Activated B cell treated with CpG ODN at 0.5 μM for 24 hours (primary cell): ENCODE data around the gene RAB3IL1. TPM values are rescaled to one million over a fixed set of nuclear protein-coding genes. Genes with fewer than 3 reads are reported as not detected.

Experiments used
- ATAC-seq: fragments of 200-7000 bp; cut with Tn5 transposase; one replicate; pipeline ENCODE4 v1.10.0; 2021; ENCODE audit warnings: low read depth, mild to moderate bottlenecking, moderate library complexity
- CTCF ChIA-PET: fragments of 350-600 bp; sonication (Branson Sonifier 250); formaldehyde crosslinking; loops from one replicate; lab custom pipeline; 2021; ENCODE audit warnings: antibody characterized with exemption; lab: Charles Lee
- POLR2A ChIA-PET: fragments of 350-600 bp; sonication (Branson Sonifier 250); formaldehyde crosslinking; loops from one replicate; lab custom pipeline; 2021; ENCODE audit warnings: antibody characterized with exemption; lab: Charles Lee
- DNase-seq: peaks from one replicate; pipeline ENCODE4 v3.0.0; 2022
- H3K27ac Mint-ChIP-seq: one replicate; pipeline ENCODE4 v1.8.0; 2020; ENCODE audit warnings: mixed read lengths
- H3K27me3 Mint-ChIP-seq: one replicate; pipeline ENCODE4 v1.8.0; 2021; ENCODE audit warnings: mixed read lengths
- H3K36me3 Mint-ChIP-seq: one replicate; pipeline ENCODE4 v1.8.0; 2021; ENCODE audit warnings: low read depth, mixed read lengths
- H3K4me1 Mint-ChIP-seq: one replicate; pipeline ENCODE4 v1.8.0; 2021; ENCODE audit warnings: mixed read lengths
- H3K4me3 Mint-ChIP-seq: one replicate; pipeline ENCODE4 v1.8.0; 2020; ENCODE audit warnings: mild to moderate bottlenecking, mixed read lengths
- H3K9me3 Mint-ChIP-seq: one replicate; pipeline ENCODE4 v1.8.0; 2020; ENCODE audit warnings: mixed read lengths
- intact Hi-C: fragments of 100-400 bp; cut with micrococcal nuclease; formaldehyde crosslinking; loops from one replicate; pipeline ENCODE4 v1.15.1; 2024
- total RNA-seq: library from RNA; stranded (reverse); gene quantifications from 2 replicates; pipeline ENCODE4 v1.2.3, GENCODE V29; 2022
- TF ChIP-seq, protein P1 (sequence below): fragments of 200-600 bp; IDR thresholded peaks from one replicate; pipeline ENCODE4 v1.8.0; 2022; ENCODE audit warnings: antibody characterized with exemption, mild to moderate bottlenecking

RAB3IL1 gene
- total RNA-seq, 1 donor from 2014 or later, result not detected

DNA sequence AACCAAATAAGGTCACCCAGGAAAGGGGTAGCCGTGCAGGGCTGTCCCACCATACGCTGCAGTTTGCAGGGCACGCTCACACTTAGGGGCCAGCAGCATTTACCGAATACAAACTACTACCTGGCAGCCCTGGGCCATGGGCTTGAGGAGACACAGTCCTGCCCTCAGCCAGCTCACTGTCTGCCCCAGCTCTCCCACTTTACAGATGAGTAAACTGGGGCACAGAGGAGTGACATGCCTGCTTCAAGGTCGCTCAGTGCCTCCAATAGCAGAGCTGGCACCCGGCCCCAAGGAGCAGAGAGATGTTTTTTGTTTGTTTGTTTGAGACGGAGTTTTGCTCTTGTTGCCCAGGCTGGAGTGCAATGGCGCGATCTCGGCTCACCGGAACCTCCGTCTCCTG lies 28.8 kb downstream of the RAB3IL1 start:
- intact Hi-C loops, result no loop called here
- Mint-ChIP-seq H3K4me1 (peaks cover 46% of the 10 kb centered on the region), H3K27ac (no peak overlapping the region), H3K4me3 (no peak overlapping the region), H3K9me3 (no peaks in the 10 kb centered on the region), H3K27me3 (no peaks in the 10 kb centered on the region), H3K36me3 (peaks cover 9% of the 10 kb centered on the region)
- DNase-seq (no peak), ATAC-seq (no peak)
- CTCF ChIA-PET, result interaction anchor here (0.8 to 1.4 kb wide), 2 partner anchors 10 to 79 kb away, joined by 3 read pairs; partner anchors contain the start of gene FTH1
- POLR2A ChIA-PET, result no interaction called here
- TF ChIP-seq, protein P1, sequence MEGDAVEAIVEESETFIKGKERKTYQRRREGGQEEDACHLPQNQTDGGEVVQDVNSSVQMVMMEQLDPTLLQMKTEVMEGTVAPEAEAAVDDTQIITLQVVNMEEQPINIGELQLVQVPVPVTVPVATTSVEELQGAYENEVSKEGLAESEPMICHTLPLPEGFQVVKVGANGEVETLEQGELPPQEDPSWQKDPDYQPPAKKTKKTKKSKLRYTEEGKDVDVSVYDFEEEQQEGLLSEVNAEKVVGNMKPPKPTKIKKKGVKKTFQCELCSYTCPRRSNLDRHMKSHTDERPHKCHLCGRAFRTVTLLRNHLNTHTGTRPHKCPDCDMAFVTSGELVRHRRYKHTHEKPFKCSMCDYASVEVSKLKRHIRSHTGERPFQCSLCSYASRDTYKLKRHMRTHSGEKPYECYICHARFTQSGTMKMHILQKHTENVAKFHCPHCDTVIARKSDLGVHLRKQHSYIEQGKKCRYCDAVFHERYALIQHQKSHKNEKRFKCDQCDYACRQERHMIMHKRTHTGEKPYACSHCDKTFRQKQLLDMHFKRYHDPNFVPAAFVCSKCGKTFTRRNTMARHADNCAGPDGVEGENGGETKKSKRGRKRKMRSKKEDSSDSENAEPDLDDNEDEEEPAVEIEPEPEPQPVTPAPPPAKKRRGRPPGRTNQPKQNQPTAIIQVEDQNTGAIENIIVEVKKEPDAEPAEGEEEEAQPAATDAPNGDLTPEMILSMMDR, result no peak

DNA sequence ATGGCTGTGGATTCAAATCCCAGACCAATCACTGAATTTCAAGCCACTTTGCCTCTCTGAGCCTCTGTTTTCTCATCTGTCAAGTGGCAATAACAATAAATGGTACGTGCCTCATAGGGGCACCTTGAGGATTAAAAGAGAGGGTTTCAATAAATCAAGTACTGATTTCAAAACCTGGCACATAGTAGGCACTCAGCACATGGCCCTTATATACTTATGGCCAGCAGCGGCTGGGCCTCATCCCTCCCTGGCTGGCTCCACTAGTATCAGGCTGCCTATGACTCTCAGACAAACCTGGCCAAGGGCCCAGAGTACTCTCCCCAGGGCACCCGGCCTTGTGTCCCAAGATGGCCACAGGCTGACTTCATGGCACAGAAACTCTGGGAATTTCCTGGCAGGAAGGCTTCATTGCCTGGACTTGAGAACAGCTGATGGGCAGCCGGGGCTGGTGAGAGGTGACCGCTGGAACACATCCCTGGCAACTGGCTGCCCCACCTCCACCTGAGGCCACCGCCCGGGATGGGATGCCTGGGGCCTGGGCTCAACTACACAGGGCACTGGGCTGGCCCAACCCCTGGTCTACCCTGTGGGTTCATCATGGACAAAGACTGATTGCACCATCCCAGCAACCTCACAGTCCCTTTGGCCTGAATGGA lies 29.4 kb downstream of the RAB3IL1 start:
- Mint-ChIP-seq H3K4me3 (no peak overlapping the region), H3K27me3 (no peaks in the 10 kb centered on the region), H3K9me3 (no peaks in the 10 kb centered on the region), H3K36me3 (peaks cover 14% of the 10 kb centered on the region), H3K4me1 (peaks cover 52% of the 10 kb centered on the region), H3K27ac (no peak overlapping the region)
- TF ChIP-seq, protein P1, result no peak
- ChIA-PET CTCF (no interaction called here), POLR2A (no interaction called here)
- intact Hi-C loops, result no loop called here
- DNase-seq (no peak), ATAC-seq (no peak)

DNA sequence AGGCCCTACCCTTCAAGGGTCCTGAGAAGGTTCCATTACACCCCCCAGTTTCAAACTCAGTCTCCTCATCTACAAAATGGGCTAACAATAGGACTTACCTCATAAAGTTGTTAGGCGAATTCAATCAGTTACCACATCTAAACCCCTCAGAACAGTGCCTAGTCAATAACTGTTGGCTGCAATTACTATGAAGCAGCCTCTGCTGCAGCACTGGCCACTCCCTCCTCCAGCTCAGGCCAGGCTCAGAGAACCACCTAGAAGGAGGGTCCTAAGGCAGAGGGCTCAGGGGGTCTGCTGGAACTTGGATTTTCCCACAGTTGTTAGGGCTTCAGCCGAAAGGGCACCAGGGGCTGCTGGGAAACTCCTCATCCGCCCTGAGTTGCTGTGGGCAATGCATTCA lies 30.7 kb downstream of the RAB3IL1 start:
- H3K4me1 Mint-ChIP-seq, result peaks cover 48% of the 10 kb centered on the region
- no peak overlapping the region for H3K4me3 Mint-ChIP-seq
- intact Hi-C loops, result no loop called here
- CTCF ChIA-PET, result interaction anchor here (0.5 to 1.4 kb wide), 2 partner anchors 12 to 220 kb away, joined by 3 read pairs; no protein-coding TSS in a partner anchor
- TF ChIP-seq, protein P1, result no peak
- H3K36me3 Mint-ChIP-seq, result peaks cover 14% of the 10 kb centered on the region
- ATAC-seq, result no peak
- DNase-seq, result no peak
- H3K27ac Mint-ChIP-seq, result no peak overlapping the region
- no peaks in the 10 kb centered on the region for H3K27me3 Mint-ChIP-seq
- no peaks in the 10 kb centered on the region for H3K9me3 Mint-ChIP-seq
- POLR2A ChIA-PET, result interaction anchor here (0.5 kb wide), 1 partner anchor 43 kb away, joined by 4 read pairs; no protein-coding TSS in a partner anchor

DNA sequence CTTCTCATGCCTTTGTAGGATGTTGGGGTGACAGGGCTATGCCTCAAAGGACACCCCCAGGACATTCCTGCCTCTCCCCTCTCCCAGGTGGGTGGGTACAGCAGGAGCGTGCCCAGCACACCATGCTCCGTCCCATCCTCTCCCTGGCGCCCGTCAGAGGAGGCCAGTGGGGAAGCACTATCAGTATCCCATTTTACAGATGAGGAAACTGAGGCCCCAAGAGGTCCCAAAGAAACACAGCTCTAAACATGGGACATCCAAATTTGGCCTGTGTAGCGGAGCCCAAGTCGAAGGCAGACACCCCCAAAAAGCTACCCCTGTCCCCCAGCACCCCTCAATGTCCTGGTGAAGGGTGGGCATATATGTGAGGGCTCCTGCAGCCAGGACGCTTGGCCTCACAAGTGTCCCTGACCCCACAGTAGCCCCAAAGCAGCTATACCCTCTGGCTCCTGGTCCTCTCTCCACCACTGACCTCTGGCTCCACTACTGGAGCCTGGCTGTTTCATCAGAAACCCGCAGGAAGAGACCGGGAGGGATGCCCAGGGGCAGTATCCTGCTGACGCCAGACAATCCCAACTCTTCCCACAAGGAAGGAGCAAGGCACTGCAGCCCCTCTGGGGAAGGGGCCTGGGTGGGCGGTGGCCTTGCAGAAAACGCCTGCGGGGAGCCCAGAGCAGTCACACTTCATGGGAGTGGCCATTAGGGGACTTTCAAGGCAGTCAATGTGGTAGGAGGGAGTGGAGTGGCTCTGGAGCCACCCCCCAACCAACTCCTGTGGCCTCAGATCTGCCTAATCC lies 31.4 kb downstream of the RAB3IL1 start:
- H3K27me3 Mint-ChIP-seq, result no peaks in the 10 kb centered on the region
- ChIA-PET POLR2A (interaction anchor here (0.6 kb wide), 1 partner anchor 11 kb away, joined by 7 read pairs; no protein-coding TSS in a partner anchor), CTCF (interaction anchor here (0.5 to 6.9 kb wide), 3 partner anchors 13 to 220 kb away, joined by 3 to 67 read pairs (median 3); no protein-coding TSS in a partner anchor)
- H3K4me3 Mint-ChIP-seq, result no peak overlapping the region
- peaks cover 54% of the 10 kb centered on the region for H3K4me1 Mint-ChIP-seq
- TF ChIP-seq, protein P1, result no peak
- intact Hi-C loops, result no loop called here
- peaks cover 14% of the 10 kb centered on the region for H3K36me3 Mint-ChIP-seq
- no peak for DNase-seq
- ATAC-seq, result no peak
- H3K9me3 Mint-ChIP-seq, result no peaks in the 10 kb centered on the region
- no peak overlapping the region for H3K27ac Mint-ChIP-seq
